ENCODE results near the gene MMAB.
A peak's percentile ranks its signal among the peaks of the same experiment; 100 is the strongest.

Gene MMAB

DNA sequence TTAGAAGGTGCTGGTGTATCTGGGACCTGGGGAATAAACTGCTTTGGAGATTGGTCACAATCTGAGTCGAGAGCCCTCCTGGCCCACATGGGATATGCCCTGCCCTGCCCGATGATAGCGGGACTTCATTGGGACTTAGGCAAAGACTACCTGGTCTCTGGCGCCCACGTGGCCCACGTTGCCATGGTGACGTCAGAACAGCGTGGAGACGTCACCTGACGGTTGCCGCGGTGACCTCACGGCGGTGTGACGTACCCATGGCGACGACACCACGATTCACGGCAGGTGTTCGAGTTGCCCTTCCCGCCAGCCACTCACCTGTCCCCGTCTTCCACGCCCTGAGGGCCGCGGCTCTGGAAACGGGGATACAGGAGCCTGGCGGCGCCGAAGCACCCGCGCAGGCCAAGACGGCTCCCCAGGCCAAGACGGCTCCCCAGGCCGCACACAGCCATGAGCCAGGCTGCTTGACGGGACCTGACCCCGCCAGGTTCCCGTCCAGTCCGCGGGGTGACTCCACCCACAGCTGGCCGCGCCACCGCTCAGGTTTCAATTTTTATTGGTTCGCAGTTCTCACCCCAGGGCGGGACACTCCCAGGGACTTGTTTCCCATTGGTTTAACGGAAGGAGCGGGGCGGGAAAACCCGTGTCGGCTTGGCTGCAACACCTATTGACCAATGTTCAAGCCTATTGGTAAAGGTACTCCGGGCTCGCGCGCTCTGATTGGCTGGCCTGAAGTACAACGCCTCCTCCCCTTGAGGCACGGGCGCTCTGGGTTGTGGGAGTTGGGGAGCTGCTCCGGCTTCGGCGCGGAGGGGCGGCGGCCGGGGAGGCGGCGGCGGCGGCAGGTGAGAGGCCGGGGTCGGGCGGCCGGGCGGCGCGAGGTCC, at the start of gene MMAB, which contains the start of gene MVK:
Gene MMAB (minus strand): TSS at position 476 of the 885 bp plus-strand sequence. CDS start 24 bp downstream, at position 452.
Gene MVK (plus strand): TSS at position 766 of the 885 bp plus-strand sequence. CDS start 1,029 bp downstream, outside the sequence.
- H3K27me3 ChIP-seq (ENCODE audit: insufficient read depth, low read length): no peaks in the 10 kb centered on the region
- peaks cover 6% of the 10 kb centered on the region for H3K4me1 ChIP-seq (ENCODE audit: control insufficient read depth, insufficient read depth, low read length, unreplicated experiment)
- H3K4me3 ChIP-seq (ENCODE audit: low read depth, low read length): peak within 1 kb of the TSS; percentile 88
- peaks cover 4% of the 10 kb centered on the region for H3K79me2 ChIP-seq (ENCODE audit: control insufficient read depth, insufficient read depth, low read length, unreplicated experiment)
- H3K36me3 ChIP-seq (ENCODE audit: insufficient read depth, low read length): peaks cover 3% of the 10 kb centered on the region; the same call in 1 of the 2 replicates
- H3K27ac ChIP-seq (ENCODE audit: low read depth, low read length): peak within 1 kb of the TSS; percentile 58; the same call in 1 of the 2 replicates
- peak within 1 kb of the TSS; percentile 82 for H2AFZ ChIP-seq (ENCODE audit: low read length, unreplicated experiment)

DNA sequence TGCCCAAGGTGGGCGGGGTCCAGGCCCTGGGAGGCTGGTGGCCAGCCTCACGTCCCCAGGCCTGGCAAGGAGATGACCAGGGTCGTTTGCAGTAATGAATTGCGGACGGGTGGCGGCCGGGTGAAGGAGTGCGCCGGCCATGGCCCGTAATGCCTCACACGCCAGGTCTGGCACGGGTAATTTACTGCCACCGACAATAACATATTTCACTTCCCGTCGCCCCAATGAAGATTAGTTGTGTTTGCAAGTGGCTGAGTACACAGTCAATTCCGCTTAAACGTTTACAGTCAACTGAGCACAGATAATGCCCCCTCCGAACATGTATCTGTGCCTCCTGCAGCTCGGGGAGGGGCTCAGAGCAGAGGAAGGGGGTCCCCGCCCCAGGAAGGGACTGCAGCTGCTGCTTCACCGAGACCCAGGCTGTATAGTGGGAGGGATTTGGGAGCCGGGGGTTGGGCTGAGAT, 48.6 kb upstream of the MMAB start:
- Histone ChIP-seq H3K4me3 (ENCODE audit: low read depth, low read length) (no peak overlapping the region), H3K27me3 (ENCODE audit: insufficient read depth, low read length) (peaks cover 68% of the 10 kb centered on the region), H3K27ac (ENCODE audit: low read depth, low read length) (no peak overlapping the region), H3K79me2 (ENCODE audit: control insufficient read depth, insufficient read depth, low read length, unreplicated experiment) (no peaks in the 10 kb centered on the region), H3K4me1 (ENCODE audit: control insufficient read depth, insufficient read depth, low read length, unreplicated experiment) (no peaks in the 10 kb centered on the region), H2AFZ (ENCODE audit: low read length, unreplicated experiment) (no peak overlapping the region), H3K36me3 (ENCODE audit: insufficient read depth, low read length) (no peaks in the 10 kb centered on the region)

DNA sequence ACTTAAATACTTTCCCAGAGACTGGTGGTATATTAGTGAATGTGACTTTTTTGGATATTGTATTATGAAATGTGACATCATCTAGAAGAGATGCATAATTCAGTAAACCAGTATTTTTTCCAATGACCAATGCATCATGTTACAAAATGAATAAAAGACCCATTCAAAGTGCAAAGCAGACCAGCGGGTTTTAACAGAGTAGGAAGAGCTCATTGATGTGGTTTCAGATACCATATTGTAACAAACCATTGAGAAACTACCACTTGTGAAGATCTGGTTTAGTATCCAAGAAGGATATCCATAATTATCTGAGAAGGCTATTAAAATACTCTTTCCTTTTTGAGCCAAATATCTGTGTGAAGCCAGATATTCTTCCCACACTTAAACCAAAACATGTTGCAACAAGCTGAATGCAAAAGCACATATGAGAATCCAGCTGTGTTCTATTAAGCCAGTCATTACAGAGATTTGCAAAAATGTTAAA, 47.9 kb upstream of the MMAB start:
- no peaks in the 10 kb centered on the region for H3K4me1 ChIP-seq (ENCODE audit: control insufficient read depth, insufficient read depth, low read length, unreplicated experiment)
- H3K27ac ChIP-seq (ENCODE audit: low read depth, low read length): no peak overlapping the region
- H3K4me3 ChIP-seq (ENCODE audit: low read depth, low read length): no peak overlapping the region
- no peak overlapping the region for H2AFZ ChIP-seq (ENCODE audit: low read length, unreplicated experiment)
- H3K27me3 ChIP-seq (ENCODE audit: insufficient read depth, low read length): peaks cover 68% of the 10 kb centered on the region
- H3K36me3 ChIP-seq (ENCODE audit: insufficient read depth, low read length): no peaks in the 10 kb centered on the region
- H3K79me2 ChIP-seq (ENCODE audit: control insufficient read depth, insufficient read depth, low read length, unreplicated experiment): no peaks in the 10 kb centered on the region

DNA sequence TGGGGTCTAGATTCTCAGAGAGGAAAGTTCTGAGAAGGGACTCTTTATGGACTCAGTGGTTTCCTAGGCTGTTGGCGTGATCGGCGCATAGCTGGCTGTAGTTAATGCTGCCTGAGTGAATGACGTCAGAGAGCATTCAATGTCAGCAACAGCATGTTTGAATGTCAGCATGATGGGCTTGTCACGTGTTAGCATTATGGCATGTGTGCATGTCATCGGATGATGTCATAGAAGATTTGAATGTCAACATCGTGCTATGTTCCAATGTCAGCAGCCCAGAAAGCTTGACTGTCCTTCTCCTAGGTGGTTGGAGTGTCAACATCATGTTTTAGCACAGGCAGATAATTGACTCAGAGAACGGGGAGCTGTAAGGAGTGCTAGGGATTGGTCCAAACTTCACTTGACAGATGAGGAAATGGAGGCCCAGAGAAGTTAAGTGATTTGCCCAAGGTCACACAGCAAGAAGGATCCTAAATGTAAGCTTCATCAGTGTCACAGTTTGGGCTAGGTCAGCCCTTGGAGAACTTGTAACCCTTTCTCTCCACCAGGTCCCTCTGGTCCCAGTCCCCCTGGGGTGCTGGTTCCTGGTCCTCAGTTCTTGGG, 45.8 kb upstream of the MMAB start:
- Histone ChIP-seq H3K27ac (ENCODE audit: low read depth, low read length) (no peak overlapping the region), H2AFZ (ENCODE audit: low read length, unreplicated experiment) (no peak overlapping the region), H3K4me3 (ENCODE audit: low read depth, low read length) (no peak overlapping the region), H3K27me3 (ENCODE audit: insufficient read depth, low read length) (peaks cover 83% of the 10 kb centered on the region), H3K79me2 (ENCODE audit: control insufficient read depth, insufficient read depth, low read length, unreplicated experiment) (no peaks in the 10 kb centered on the region), H3K4me1 (ENCODE audit: control insufficient read depth, insufficient read depth, low read length, unreplicated experiment) (no peaks in the 10 kb centered on the region), H3K36me3 (ENCODE audit: insufficient read depth, low read length) (no peaks in the 10 kb centered on the region)

DNA sequence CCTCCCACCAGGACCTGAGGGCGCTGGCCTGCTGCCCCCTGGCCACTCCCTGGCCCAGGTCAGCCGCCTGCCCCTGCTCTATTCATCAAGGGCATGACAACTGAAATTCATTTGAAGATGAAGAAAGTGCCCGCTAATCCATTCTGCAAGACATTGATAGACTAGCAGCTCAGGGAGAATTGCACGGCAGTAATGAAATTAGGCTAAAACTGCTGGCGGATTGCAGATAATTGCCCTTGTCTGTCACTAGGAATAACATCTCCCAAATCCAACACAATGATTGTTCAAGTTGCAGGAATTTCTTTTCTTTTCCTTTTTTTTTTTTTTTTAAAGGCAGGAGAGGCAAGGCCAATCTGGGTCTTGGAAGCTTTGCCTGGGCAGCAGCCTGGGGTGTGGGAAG, 44.8 kb upstream of the MMAB start:
- Histone ChIP-seq H3K4me3 (ENCODE audit: low read depth, low read length) (no peak overlapping the region), H3K36me3 (ENCODE audit: insufficient read depth, low read length) (no peaks in the 10 kb centered on the region), H3K27me3 (ENCODE audit: insufficient read depth, low read length) (peaks cover 94% of the 10 kb centered on the region), H3K4me1 (ENCODE audit: control insufficient read depth, insufficient read depth, low read length, unreplicated experiment) (no peaks in the 10 kb centered on the region), H2AFZ (ENCODE audit: low read length, unreplicated experiment) (no peak overlapping the region), H3K27ac (ENCODE audit: low read depth, low read length) (no peak overlapping the region), H3K79me2 (ENCODE audit: control insufficient read depth, insufficient read depth, low read length, unreplicated experiment) (no peaks in the 10 kb centered on the region)

DNA sequence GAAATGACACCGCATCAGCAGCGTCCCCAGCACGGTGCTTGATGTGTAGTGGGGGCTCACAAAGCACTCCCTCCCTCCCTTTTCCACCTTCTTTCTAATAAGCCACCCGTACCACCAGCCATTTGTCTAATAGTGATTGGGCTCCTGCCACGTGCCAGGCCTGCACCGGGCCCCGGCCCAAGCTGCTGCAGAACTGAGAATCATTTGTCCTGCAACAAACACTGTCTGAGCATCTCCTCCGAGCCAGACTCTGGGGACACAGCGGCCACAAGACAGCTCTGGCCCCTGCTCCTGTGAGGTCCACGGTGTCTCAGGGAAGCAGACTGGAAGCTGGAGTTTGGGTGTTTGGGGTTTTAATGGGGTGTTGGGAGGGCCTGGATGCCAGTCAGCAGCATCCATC, 44.2 kb upstream of the MMAB start:
- H3K4me3 ChIP-seq (ENCODE audit: low read depth, low read length): no peak overlapping the region
- no peak overlapping the region for H2AFZ ChIP-seq (ENCODE audit: low read length, unreplicated experiment)
- no peaks in the 10 kb centered on the region for H3K4me1 ChIP-seq (ENCODE audit: control insufficient read depth, insufficient read depth, low read length, unreplicated experiment)
- H3K36me3 ChIP-seq (ENCODE audit: insufficient read depth, low read length): no peaks in the 10 kb centered on the region
- peaks cover 96% of the 10 kb centered on the region for H3K27me3 ChIP-seq (ENCODE audit: insufficient read depth, low read length)
- no peak overlapping the region for H3K27ac ChIP-seq (ENCODE audit: low read depth, low read length)
- no peaks in the 10 kb centered on the region for H3K79me2 ChIP-seq (ENCODE audit: control insufficient read depth, insufficient read depth, low read length, unreplicated experiment)

DNA sequence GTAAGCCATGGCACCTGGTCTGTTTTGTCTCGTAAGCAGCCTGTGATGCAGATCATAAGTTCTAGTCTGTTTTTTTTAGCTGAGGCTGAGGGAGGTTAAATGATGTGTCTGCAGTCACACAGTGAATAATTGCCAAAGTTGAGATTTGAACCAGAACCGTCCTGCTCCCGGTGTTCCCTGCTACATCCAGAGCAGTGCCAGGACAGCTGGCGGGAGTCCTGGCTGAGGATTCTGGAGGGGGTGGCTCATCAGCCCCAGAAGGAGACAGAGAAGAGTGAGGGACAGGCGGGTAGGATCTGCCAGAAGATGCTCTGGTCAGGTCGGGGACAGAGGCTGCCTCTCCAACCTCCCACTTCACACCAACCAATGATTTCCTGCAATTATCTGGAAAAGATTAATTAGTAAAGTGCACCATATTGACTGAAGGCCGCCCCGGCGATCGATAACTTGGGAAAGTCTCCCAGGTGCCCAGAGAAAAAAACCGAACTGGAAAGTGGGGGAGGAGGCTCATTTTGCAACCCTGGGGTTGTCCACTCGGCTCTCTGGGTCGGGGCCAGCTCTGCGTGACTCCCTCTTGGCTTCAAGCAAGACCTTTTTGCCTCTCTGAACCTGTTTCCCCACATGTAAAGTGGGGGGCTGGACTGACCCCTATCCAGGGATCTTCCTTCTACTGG, 42.4 kb upstream of the MMAB start:
- H3K4me3 ChIP-seq (ENCODE audit: low read depth, low read length): no peak overlapping the region
- no peaks in the 10 kb centered on the region for H3K36me3 ChIP-seq (ENCODE audit: insufficient read depth, low read length)
- peaks cover 86% of the 10 kb centered on the region for H3K27me3 ChIP-seq (ENCODE audit: insufficient read depth, low read length)
- H3K27ac ChIP-seq (ENCODE audit: low read depth, low read length): no peak overlapping the region
- H2AFZ ChIP-seq (ENCODE audit: low read length, unreplicated experiment): no peak overlapping the region
- H3K4me1 ChIP-seq (ENCODE audit: control insufficient read depth, insufficient read depth, low read length, unreplicated experiment): no peaks in the 10 kb centered on the region
- H3K79me2 ChIP-seq (ENCODE audit: control insufficient read depth, insufficient read depth, low read length, unreplicated experiment): no peaks in the 10 kb centered on the region

DNA sequence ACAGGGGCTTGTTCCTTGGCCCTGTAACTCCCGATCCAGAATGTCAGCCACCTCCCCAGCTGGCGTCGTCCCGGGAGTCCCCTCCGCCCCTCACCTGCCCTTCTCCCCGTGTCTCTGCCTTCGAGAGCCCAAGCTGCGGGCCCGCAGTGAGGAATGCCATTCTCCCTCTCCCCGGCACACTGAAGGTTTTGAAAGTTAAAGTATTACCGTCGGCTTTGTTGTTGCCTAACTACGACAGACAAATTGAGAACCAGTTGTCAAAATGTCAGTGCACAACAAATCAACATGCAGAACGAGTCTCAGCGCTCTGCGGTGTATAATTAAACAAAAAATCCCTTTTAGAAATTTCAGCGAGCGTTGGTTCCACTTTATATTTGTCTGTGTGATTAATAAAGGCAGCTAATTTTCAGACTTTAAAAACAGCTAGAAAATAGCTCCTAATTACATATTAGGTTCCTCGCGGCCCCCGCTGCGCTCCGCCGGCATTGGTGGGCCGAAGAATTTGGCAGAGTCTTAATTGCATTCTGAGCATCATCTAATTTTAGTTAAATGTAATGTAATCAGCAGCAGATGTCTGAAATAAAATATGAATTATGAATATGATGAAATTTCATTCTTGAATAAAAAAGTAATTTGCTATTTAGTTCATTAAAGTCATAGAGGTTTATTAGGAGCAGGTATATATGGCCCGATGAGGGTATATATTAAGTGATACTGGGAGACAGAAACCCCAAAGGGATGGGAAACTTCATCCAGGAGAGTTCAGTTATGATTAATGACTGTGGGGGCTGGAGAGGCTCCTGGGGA, 40.5 kb upstream of the MMAB start:
- no peak overlapping the region for H3K4me3 ChIP-seq (ENCODE audit: low read depth, low read length)
- no peak overlapping the region for H3K27ac ChIP-seq (ENCODE audit: low read depth, low read length)
- no peak overlapping the region for H2AFZ ChIP-seq (ENCODE audit: low read length, unreplicated experiment)
- H3K27me3 ChIP-seq (ENCODE audit: insufficient read depth, low read length): peaks cover 83% of the 10 kb centered on the region
- H3K79me2 ChIP-seq (ENCODE audit: control insufficient read depth, insufficient read depth, low read length, unreplicated experiment): no peaks in the 10 kb centered on the region
- no peaks in the 10 kb centered on the region for H3K36me3 ChIP-seq (ENCODE audit: insufficient read depth, low read length)
- H3K4me1 ChIP-seq (ENCODE audit: control insufficient read depth, insufficient read depth, low read length, unreplicated experiment): no peaks in the 10 kb centered on the region

DNA sequence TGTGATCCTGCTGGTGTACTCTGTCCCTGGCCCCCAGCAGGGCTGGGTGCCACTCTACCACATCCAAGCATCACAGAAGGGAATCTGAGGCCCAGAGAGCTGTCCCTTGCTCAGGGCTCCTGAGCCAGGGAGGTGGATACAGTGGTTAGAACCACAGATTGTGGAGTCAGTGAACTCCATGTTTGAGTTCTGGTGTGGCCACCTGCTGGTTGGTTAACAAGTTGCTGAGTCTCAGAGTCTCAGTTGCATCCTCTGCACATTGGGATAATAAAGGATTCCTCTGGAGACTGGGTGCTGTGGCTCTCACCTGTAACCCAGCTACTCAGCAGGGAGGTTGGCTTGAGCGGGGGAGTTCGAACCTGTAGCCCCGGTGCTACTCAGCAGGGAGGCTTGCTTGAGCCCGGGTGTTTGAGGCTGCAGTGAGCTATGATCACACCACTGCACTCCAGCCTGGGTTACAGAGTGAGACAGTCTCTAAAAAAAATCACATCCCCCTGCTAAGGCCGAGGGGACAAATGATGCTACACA, 39.7 kb upstream of the MMAB start:
- no peaks in the 10 kb centered on the region for H3K36me3 ChIP-seq (ENCODE audit: insufficient read depth, low read length)
- no peaks in the 10 kb centered on the region for H3K79me2 ChIP-seq (ENCODE audit: control insufficient read depth, insufficient read depth, low read length, unreplicated experiment)
- no peaks in the 10 kb centered on the region for H3K4me1 ChIP-seq (ENCODE audit: control insufficient read depth, insufficient read depth, low read length, unreplicated experiment)
- peaks cover 79% of the 10 kb centered on the region for H3K27me3 ChIP-seq (ENCODE audit: insufficient read depth, low read length)
- no peak overlapping the region for H3K27ac ChIP-seq (ENCODE audit: low read depth, low read length)
- H3K4me3 ChIP-seq (ENCODE audit: low read depth, low read length): no peak overlapping the region
- H2AFZ ChIP-seq (ENCODE audit: low read length, unreplicated experiment): no peak overlapping the region

DNA sequence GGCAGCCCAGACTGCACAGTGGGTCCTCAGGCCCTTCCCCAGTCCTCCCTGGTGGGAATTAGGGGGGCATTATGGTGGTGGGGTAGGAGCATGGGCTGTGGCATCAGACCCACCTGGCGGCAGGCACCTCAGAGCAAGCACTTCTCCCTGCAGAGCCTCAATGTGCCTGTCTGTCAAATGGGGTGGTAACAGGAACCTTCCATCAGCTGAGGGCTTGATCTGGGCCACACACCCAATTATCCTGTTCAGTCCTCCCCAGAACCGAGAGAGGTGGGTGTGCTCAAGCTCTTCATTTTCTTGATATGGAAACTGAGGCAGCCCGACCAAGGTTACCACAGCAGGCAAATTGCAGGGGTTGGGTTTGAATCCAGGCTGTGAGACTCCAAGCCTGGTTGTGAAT, 38.7 kb upstream of the MMAB start:
- Histone ChIP-seq H3K27me3 (ENCODE audit: insufficient read depth, low read length) (peaks cover 68% of the 10 kb centered on the region), H3K4me1 (ENCODE audit: control insufficient read depth, insufficient read depth, low read length, unreplicated experiment) (no peaks in the 10 kb centered on the region), H3K4me3 (ENCODE audit: low read depth, low read length) (no peak overlapping the region)

More for the DNA sequence above, 38.7 kb upstream of the MMAB start:
- no peak overlapping the region for H3K27ac ChIP-seq (ENCODE audit: low read depth, low read length)
- no peaks in the 10 kb centered on the region for H3K36me3 ChIP-seq (ENCODE audit: insufficient read depth, low read length)
- H3K79me2 ChIP-seq (ENCODE audit: control insufficient read depth, insufficient read depth, low read length, unreplicated experiment): no peaks in the 10 kb centered on the region
- H2AFZ ChIP-seq (ENCODE audit: low read length, unreplicated experiment): no peak overlapping the region
